ENCODE results near the gene CHST9. TPM values are rescaled to one million over a fixed set of nuclear protein-coding genes. Genes with fewer than 3 reads are reported as not detected.

The CHST9 gene
- total and polyA plus RNA-seq, 12 donors: 0.22 to 11.8 (median 4.0) TPM

GRCh38 chr18:26864658-26865057 is 320.4 kb downstream of the CHST9 start:
- peak overlapping the region in 1 of 10 donors; percentile 0 for H3K4me3 ChIP-seq
- no peak for TF ChIP-seq CTCF (IDR thresholded peaks at IDR 0.05)
- H3K27ac ChIP-seq: peak overlapping the region in 3 of 10 donors; percentile 1 to 71 (median 15)
- H3K27me3 ChIP-seq: peaks cover 0 to 24% (median 4%) of the 10 kb centered on the region in 7 donors
- DNase-seq: no peak
- H3K36me3 ChIP-seq: no peaks in the 10 kb centered on the region
- 74 to 89% methylated on average over 7 of the region's 7 CpGs for WGBS, 2 donors
- ATAC-seq: no peak
- intact Hi-C loops (cut with DNase I): loop anchor here in 1 of 10 donors (10.0 kb wide), 1 partner anchor 50 kb away; no protein-coding TSS in a partner anchor
- peaks cover 0 to 36% (median 16%) of the 10 kb centered on the region in 9 donors for H3K4me1 ChIP-seq
- no peaks in the 10 kb centered on the region for H3K9me3 ChIP-seq

DNA sequence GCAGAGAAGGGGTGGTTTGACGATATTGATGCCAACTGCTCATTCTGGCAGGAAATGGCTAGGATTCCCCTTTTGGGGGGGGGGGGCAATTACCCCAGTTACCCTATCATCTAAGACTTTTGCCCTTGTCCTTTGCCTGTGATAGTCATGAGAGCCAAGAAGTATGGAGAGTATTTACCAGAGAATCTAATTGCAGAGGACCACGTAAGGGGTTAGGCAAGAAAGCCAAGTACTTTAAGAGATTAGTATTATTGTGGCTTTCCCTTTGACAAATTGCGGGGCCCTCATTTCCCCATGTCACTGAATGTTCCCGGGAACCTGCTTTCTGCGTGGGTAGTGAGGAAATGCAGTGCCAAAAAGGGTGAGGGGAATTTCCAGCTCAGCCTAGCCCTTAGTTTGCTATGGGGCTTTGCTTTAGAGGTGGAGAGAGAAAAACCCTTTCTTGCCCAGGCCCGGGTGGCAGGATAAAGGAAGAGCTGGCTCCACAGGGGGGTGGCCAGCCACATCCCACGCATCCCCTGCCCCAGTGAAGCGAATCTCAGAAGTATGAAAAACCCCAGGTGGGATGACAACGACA is 321.1 kb downstream of the CHST9 start:
- Histone ChIP-seq H3K36me3 (no peaks in the 10 kb centered on the region), H3K4me1 (peaks cover 0 to 30% (median 11%) of the 10 kb centered on the region in 9 donors), H3K27ac (peak overlapping the region in 6 of 10 donors; percentile 15 to 76 (median 60)), H3K27me3 (peaks cover 0 to 24% (median 4%) of the 10 kb centered on the region in 7 donors), H3K4me3 (peak overlapping the region in 5 of 10 donors; percentile 34 to 53 (median 46)), H3K9me3 (no peaks in the 10 kb centered on the region)
- DNase-seq (no peak), ATAC-seq (peak in 3 of 8 donors; percentile 10 to 28 (median 12))
- TF ChIP-seq CTCF (IDR thresholded peaks at IDR 0.05): no peak
- intact Hi-C loops (cut with DNase I): loop anchor here in 1 of 10 donors (10.0 kb wide), 1 partner anchor 51 kb away; no protein-coding TSS in a partner anchor
- WGBS, 2 donors: 48 to 55% methylated on average over 9 of the region's 9 CpGs

GRCh38 chr18:26863122-26863879 is 321.8 kb downstream of the CHST9 start:
- peaks cover 0 to 23% (median 6%) of the 10 kb centered on the region in 9 donors for H3K4me1 ChIP-seq
- H3K9me3 ChIP-seq: no peaks in the 10 kb centered on the region
- peak; percentile 78 to 98 (median 93) for ATAC-seq
- intact Hi-C loops (cut with DNase I): loop anchor here in 1 of 10 donors (10.0 kb wide), 1 partner anchor 52 kb away; no protein-coding TSS in a partner anchor
- H3K27ac ChIP-seq: peak overlapping the region in 7 of 10 donors; percentile 34 to 76 (median 65)
- no peak for TF ChIP-seq CTCF (IDR thresholded peaks at IDR 0.05)
- peaks cover 0 to 24% (median 4%) of the 10 kb centered on the region in 7 donors for H3K27me3 ChIP-seq
- peak overlapping the region in 9 of 10 donors; percentile 32 to 53 (median 48) for H3K4me3 ChIP-seq
- H3K36me3 ChIP-seq: no peaks in the 10 kb centered on the region
- 5 to 6% methylated on average over 40 of the region's 40 CpGs for WGBS, 2 donors
- peak; percentile 61 to 81 for DNase-seq

GRCh38 chr18:26862084-26862483 is 323.0 kb downstream of the CHST9 start:
- no peak overlapping the region for H3K4me3 ChIP-seq
- WGBS, 2 donors: 89 to 94% methylated on average over 5 of the region's 5 CpGs
- no peaks in the 10 kb centered on the region for H3K36me3 ChIP-seq
- no peak for TF ChIP-seq CTCF (IDR thresholded peaks at IDR 0.05)
- H3K27me3 ChIP-seq: peaks cover 0 to 24% (median 4%) of the 10 kb centered on the region in 7 donors
- ATAC-seq (no peak), DNase-seq (no peak)
- peaks cover 0 to 22% (median 6%) of the 10 kb centered on the region in 9 donors for H3K4me1 ChIP-seq
- intact Hi-C loops (cut with DNase I): loop anchor here in 1 of 10 donors (10.0 kb wide), 1 partner anchor 53 kb away; no protein-coding TSS in a partner anchor
- H3K27ac ChIP-seq: no peak overlapping the region
- H3K9me3 ChIP-seq: no peaks in the 10 kb centered on the region
